Left cardiac atrium (tissue), 4 donors: ENCODE results near the gene TRAF4. TPM values are rescaled to one million over a fixed set of nuclear protein-coding genes. Genes with fewer than 3 reads are reported as not detected.
"Not testable (repeated sequence)": the region's sequence is repeated elsewhere in the genome, so short reads cannot be mapped to it uniquely, and the experiment has no call there.

ENCODE experiments used
- ATAC-seq, 2 donors: fragments of 200-7000 bp; cut with Tn5 transposase; one replicate each; pipeline ENCODE4 v1.9.1; 2020; ENCODE audit warnings: mild to moderate bottlenecking in 2 of 2, moderate library complexity in 2 of 2
- DNase-seq: peaks from one replicate; pipeline ENCODE4 v3.0.0-alpha.2; 2020
- intact Hi-C, 2 donors: fragments of 100-400 bp; cut with DNase I; formaldehyde crosslinking; loops; one replicate each; pipeline versions ENCODE4 v1.14.1 to v1.15.1; 2022 to 2023
- total RNA-seq, 2 donors: library from RNA; stranded (reverse); fragmentation: NEBNext Ultra II Directional; extraction: Animal tissue kit (Norgen Biotek cat#: 25700); gene quantifications; one replicate each; pipeline ENCODE4 v1.2.1, GENCODE V29; 2021
- donor health status: DM: no; HTN: yes; CAD: no.
- donor health status: DM: no; HTN: yes; CAD: no; lungs with severe emphysema.
- donor health status: DM: yes; HTN: yes; CAD: no.
- donor health status: Dilated cardiomyopathy.

Gene TRAF4
- total RNA-seq, 2 donors from 2014 or later: 6.6 to 9.8 TPM

- DNase-seq: peak; percentile 76
- ATAC-seq: peak in 1 of 2 donors; percentile 0
- intact Hi-C loops: loop anchor here in 1 of 2 donors (2.0 to 5.0 kb wide), 2 partner anchors 23 to 222 kb away; no protein-coding TSS in a partner anchor
Observed at GRCh38 chr17:28725660-28726225, 18.1 kb upstream of the TRAF4 start.

GRCh38 chr17:28726226-28726626 lies 17.6 kb upstream of the TRAF4 start, which contains the start of gene TLCD1:
Gene TLCD1 (minus strand): TSS chr17:28726233. CDS start chr17:28726097, 136 bp downstream.
- intact Hi-C loops: loop anchor here in 1 of 2 donors (2.0 to 5.0 kb wide), 2 partner anchors 23 to 221 kb away; no protein-coding TSS in a partner anchor
- peak; percentile 79 for DNase-seq
- peak; percentile 51 to 59 for ATAC-seq

GRCh38 chr17:28726627-28727491 lies 17.0 kb upstream of the TRAF4 start:
- ATAC-seq (peak; percentile 73 to 75), DNase-seq (peak; percentile 93)
- intact Hi-C loops: loop anchor here in 1 of 2 donors (2.0 to 5.0 kb wide), 2 partner anchors 22 to 220 kb away; no protein-coding TSS in a partner anchor

- ATAC-seq: peak; percentile 75 to 80
- intact Hi-C loops: loop anchor here in 1 of 2 donors (5.0 kb wide), 1 partner anchor 219 kb away; no protein-coding TSS in a partner anchor
Observed at GRCh38 chr17:28728364-28729200, 15.2 kb upstream of the TRAF4 start, which contains the start of gene NEK8. Gene NEK8 (plus strand): TSS chr17:28728788. CDS start chr17:28728814, 26 bp downstream.

GRCh38 chr17:28729950-28730330 lies 13.9 kb upstream of the TRAF4 start:
- intact Hi-C loops: loop anchor here in 1 of 2 donors (5.0 kb wide), 1 partner anchor 217 kb away; no protein-coding TSS in a partner anchor
- ATAC-seq: no peak
- no peak for DNase-seq

More at GRCh38 chr17:28728364-28729200, 15.2 kb upstream of the TRAF4 start, which contains the start of gene NEK8:
- peak; percentile 95 for DNase-seq

GRCh38 chr17:28733346-28733745 lies 10.5 kb upstream of the TRAF4 start:
- intact Hi-C loops: no loop called here
- DNase-seq (no peak), ATAC-seq (no peak)

- no peak for ATAC-seq
- intact Hi-C loops: no loop called here
- DNase-seq: no peak
Observed at GRCh38 chr17:28734712-28735241, 9.0 kb upstream of the TRAF4 start.

- DNase-seq (no peak), ATAC-seq (no peak)
- intact Hi-C loops: no loop called here
Observed at GRCh38 chr17:28735242-28735722, 8.5 kb upstream of the TRAF4 start.

- ATAC-seq, intact Hi-C loops, DNase-seq: not testable (repeated sequence)
Observed at GRCh38 chr17:28735913-28736769, 7.7 kb upstream of the TRAF4 start.

- ATAC-seq (no peak), DNase-seq (no peak)
- intact Hi-C loops: no loop called here
Observed at GRCh38 chr17:28737316-28737715, 6.5 kb upstream of the TRAF4 start.

- peak in 1 of 2 donors; percentile 8 for ATAC-seq
- DNase-seq: no peak
- intact Hi-C loops: no loop called here
Observed at GRCh38 chr17:28737770-28738679, 5.8 kb upstream of the TRAF4 start.

GRCh38 chr17:28738680-28739384 lies 5.0 kb upstream of the TRAF4 start:
- ATAC-seq: no peak
- intact Hi-C loops: no loop called here
- no peak for DNase-seq

- ATAC-seq (no peak), DNase-seq (no peak)
- intact Hi-C loops: no loop called here
Observed at GRCh38 chr17:28740406-28741357, 3.1 kb upstream of the TRAF4 start.

- intact Hi-C loops: no loop called here
- ATAC-seq (no peak), DNase-seq (no peak)
Observed at GRCh38 chr17:28741358-28742349, 2.2 kb upstream of the TRAF4 start.
